ENCODE measurements around the gene ACSS1.

ACSS1 gene

GRCh38 chr20:24960302-24960801 is 97.6 kb downstream of the ACSS1 start:
- no peak for DNase-seq

GRCh38 chr20:24959591-24960301 is 98.2 kb downstream of the ACSS1 start:
- DNase-seq: no peak

GRCh38 chr20:24958506-24959385 is 99.2 kb downstream of the ACSS1 start:
- DNase-seq: no peak

- DNase-seq: no peak
Observed at GRCh38 chr20:24957326-24958016, 100.5 kb downstream of the ACSS1 start.

Data from hypothalamus (tissue), 51 donors.